ENCODE data around the gene ASTL.
A peak's percentile ranks its signal among the peaks of the same experiment; 100 is the strongest.
"Not testable (repeated sequence)": the region's sequence is repeated elsewhere in the genome, so short reads cannot be mapped to it uniquely, and the experiment has no call there.

Gene ASTL

DNA sequence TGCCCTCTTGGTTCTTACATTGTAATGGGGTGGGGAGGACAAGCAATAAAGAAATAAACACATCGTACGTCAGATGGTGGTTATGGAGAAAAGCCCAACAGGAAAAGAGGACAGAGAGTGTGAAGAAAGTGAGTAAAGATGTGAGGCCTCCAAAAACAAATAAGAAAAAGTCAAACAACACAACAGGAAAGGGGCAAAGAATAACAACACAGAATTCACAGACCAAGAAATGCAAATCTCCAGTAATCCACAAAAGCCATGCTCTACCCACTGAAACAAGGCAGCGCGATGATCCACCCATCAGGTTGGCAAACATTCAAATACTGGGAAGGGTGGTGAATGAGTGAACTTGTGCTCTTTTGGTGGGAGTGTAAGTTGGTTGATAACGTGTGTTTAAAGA, 23.6 kb upstream of the ASTL start:
- DNase-seq: peak in 1 of 10 donors; percentile 3
- intact Hi-C loops (cut with DNase I): no loop called here

GRCh38 chr2:96160366-96160765, 22.1 kb upstream of the ASTL start:
- peak in 1 of 10 donors; percentile 9 for DNase-seq
- intact Hi-C loops (cut with DNase I): not testable (repeated sequence)

- intact Hi-C loops (cut with DNase I): no loop called here
- peak in 2 of 10 donors; percentile 43 to 72 for DNase-seq
Measured at GRCh38 chr2:96159084-96159830, 21.0 kb upstream of the ASTL start.

GRCh38 chr2:96158554-96158940, 20.2 kb upstream of the ASTL start:
- peak in 3 of 10 donors; percentile 62 to 66 (median 63) for DNase-seq
- intact Hi-C loops (cut with DNase I): no loop called here

- peak in 3 of 10 donors; percentile 27 to 65 (median 63) for DNase-seq
- intact Hi-C loops (cut with DNase I): no loop called here
Measured at GRCh38 chr2:96157649-96158553, 19.6 kb upstream of the ASTL start.

GRCh38 chr2:96156926-96157648, 18.8 kb upstream of the ASTL start:
- intact Hi-C loops (cut with DNase I): no loop called here
- DNase-seq: peak in 3 of 10 donors; percentile 32 to 74 (median 58)

DNA sequence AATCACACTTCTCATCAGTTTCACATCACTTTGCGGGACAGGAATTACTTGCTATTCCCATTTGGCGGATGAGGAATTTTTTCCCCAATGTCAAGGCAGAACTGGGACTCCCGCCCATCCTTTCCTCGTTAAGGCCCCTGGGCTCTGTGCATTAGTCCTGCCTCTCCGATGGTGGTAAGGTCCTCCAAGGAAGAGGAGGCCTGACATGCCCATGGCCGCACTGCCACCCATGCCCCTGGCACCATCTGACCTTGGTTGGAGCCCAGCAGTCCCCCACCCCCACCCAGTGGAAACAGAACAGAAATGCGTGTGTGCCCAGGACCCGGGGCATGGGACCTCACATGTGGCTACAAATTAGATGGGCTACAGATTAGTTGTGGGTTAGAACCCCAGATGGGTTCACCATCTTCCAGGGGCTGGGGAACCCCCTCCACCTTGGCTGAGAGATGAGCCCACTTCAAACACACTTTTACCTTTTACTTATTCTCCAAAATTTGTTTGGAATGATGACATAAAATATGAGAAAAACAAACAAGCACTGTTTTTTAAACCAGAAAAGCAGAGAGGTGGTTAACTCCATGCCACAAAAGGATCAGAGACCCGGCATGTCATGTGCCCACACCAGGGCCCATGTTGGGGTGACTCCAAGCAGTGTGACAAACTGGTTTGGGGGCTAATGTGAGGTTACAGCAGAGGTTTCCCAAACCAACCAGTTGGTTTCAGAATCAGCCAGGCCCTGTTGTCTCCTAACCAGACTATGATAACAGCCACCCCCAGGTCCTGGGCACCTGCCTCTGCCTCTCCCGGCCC, 17.9 kb upstream of the ASTL start:
- intact Hi-C loops (cut with DNase I): no loop called here
- peak in 4 of 10 donors; percentile 0 to 47 (median 37) for DNase-seq

DNA sequence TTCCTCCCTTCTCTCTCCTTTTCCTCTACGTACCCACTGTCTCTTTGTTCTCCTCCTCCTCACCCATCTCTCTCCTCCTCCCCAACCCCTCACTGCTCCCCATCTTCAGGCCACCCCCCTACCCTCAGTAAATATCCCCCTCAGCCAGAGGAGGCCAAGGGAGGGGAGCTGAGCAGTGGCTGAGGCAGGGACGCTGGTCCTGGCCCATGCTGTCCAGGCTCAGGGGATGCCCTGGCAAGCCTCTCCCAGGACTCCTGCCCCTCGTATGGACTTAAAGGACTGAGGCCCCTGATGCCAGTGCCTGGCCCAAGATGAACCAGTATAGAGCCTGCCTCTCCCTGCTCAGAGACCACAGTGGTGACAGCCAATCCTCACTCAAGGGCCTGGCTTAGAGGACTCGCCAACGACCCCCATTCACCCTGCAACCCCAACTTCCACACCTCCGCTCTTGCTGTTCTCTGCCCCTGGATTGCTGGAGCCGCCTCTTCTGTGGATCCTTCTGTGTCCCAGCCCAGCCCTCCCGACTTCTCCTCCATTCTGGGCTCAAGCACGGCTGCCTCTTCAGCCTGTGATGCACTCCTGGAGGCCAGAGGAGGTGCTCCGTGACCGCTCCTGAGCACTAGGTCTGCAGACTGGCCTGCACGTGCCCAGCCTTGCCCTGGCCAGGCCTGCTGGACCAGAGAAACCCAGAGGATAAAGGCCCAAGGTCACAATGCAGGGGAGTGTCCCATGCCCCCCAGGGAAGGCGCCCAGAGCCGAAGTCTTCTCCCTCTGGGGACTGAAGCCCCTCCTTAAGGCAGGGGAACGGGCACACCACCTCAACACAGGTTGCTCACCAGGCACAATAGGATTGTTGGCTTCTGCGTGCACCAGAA, 16.4 kb upstream of the ASTL start:
- intact Hi-C loops (cut with DNase I): no loop called here
- DNase-seq: peak in 4 of 10 donors; percentile 0 to 66 (median 40)

DNA sequence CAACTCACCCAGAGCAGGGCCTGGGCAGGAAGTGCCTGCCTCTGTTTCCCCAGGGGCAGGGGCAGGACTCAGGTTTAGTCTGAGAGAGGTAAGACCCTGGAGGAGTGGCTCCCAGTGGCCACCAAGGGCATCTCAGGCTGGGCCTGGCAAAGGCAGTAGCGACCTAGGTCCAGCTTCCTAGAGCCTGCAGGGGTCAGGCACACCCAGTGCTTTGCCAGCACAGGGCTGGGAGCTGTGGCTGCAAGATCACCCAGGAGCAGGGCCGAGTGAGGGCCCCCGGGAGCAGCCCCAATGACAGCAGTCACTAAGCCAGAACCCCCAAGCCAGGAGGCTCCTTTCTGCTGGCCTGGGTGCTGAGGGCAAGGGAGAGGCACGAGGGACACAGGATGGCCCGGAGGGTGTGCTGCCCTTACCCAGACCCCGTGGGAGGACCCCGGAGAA, 15.7 kb upstream of the ASTL start:
- DNase-seq: peak in 4 of 10 donors; percentile 0 to 67 (median 45)
- intact Hi-C loops (cut with DNase I): no loop called here

DNA sequence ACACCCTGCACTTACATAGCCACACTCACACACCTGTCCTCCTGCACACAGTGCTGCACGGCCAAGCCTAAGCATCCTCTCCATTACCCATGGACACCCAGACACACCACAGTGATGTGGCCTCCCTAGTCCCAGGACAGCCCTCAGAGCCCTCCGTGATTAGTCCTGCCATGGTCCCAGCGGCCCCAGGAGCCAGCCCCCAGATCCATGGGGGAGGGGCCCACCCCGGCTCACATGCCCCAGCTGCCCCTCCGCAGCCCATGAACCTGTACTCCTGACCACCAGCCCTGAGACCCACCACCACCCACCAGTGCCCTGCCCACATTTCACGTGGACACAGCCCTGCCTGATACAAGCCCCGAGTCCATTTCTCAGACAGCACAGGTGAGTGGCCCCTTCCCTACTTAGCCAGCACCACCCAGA, 15.0 kb upstream of the ASTL start:
- DNase-seq: peak in 3 of 10 donors; percentile 47 to 69 (median 49)
- intact Hi-C loops (cut with DNase I): no loop called here

GRCh38 chr2:96152304-96153161, 14.2 kb upstream of the ASTL start:
- DNase-seq: peak in 3 of 10 donors; percentile 37 to 69 (median 41)
- intact Hi-C loops (cut with DNase I): no loop called here

DNA sequence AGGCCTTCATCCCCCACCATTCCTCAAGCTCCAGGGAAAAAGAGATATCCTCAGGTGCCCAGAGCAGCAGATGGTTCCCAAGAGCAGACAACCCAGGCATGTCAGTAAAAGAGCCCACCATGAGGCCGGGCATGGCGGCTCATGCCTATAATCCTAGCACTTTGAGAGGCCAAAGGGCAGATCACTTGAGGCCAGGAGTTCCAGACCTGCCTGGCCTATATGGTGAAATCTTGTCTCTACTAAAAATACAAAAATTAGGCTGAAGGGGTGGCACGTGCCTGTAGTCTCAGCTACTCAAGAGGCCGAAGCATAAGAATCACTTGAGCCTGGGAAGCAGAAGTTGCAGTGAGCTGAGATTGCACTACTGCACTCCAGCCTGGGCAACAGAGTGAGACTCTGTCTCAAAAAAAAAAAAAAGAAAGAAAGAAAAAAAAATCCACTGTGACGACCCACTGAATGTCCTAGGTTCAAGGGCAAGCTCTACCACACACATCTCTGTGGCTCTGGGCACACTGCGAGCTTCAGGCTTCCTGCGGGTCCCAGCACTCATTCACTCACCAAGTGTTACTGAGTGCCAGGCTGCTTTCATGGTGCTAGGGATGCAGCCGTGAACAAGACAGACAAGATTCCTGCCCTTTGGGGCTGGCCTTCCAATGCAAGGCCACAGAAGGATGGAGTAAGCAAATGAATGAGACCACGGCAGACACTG, 13.4 kb upstream of the ASTL start:
- intact Hi-C loops (cut with DNase I): no loop called here
- peak in 3 of 10 donors; percentile 41 to 73 (median 43) for DNase-seq

DNA sequence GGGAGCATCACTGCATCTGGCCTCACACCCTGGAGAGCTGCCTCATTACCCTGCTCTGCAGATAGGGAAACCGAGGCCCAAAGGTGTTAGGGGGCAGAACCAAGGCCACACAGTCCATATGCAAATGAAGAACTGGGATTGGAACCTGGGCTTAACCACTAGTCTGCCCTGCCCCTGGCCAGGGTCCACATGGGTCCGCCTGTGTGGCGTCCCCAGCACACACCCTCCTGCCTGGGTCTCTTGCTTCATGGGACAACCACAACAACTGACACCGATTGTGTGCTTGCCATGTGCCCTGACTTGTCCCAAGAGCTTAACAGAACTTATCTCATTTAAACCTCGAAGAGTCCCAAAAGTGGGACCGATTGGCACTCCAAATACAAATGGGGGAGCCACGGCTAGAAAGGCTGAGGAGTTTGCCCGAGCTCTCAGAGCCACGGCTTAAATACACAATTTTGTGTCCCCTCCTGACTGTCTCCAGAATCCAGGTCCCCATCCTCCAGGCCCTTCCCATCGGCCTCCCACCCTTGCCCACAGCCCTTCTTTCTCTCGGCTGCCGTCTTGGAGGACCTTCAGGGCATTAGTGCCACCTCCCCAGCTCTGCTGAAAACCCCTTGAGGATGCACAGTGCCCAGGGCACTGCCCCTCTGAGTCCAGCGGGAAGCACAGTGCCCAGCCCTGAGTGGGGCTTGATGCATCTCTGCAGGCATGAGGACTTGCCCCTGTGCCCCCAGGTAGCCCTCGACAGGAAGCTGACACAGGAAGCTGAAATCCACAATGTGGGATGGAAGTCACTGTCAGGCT, 12.7 kb upstream of the ASTL start:
- intact Hi-C loops (cut with DNase I): no loop called here
- DNase-seq: peak in 3 of 10 donors; percentile 26 to 58 (median 51)

- intact Hi-C loops (cut with DNase I): no loop called here
- DNase-seq: peak in 3 of 10 donors; percentile 19 to 77 (median 59)
Measured at GRCh38 chr2:96150007-96150640, 11.8 kb upstream of the ASTL start.

GRCh38 chr2:96148410-96149217, 10.3 kb upstream of the ASTL start:
- intact Hi-C loops (cut with DNase I): loop anchor here (5.0 kb wide), 1 partner anchor 59 kb away; the partner anchor contains the start of gene STARD7
- peak in 9 of 10 donors; percentile 23 to 95 (median 58) for DNase-seq
